SK-N-SH (cell line): ENCODE measurements around the gene WIZ. TPM values are rescaled to one million over a fixed set of nuclear protein-coding genes. Genes with fewer than 3 reads are reported as not detected.

Experiments used
- CTCF ChIA-PET: fragments of 300-600, 350-600 bp; formaldehyde crosslinking; extraction: SDS; loops from one replicate; lab custom pipeline; 2021; lab: Yijun Ruan, JAX
- POLR2A ChIA-PET: fragments of 350-600 bp; sonication (Branson Sonifier 250); formaldehyde crosslinking; extraction: SDS; loops from one replicate; lab custom pipeline; 2020; ENCODE audit warnings: antibody characterized with exemption, inconsistent platforms; lab: Yijun Ruan, JAX
- DNase-seq: peaks from one replicate; pipeline ENCODE4 v3.0.0; 2012
- H2AFZ ChIP-seq: fragments of 200-600 bp; sonication (generic); 2 replicates; pipeline ENCODE4 v1.8.1; 2016; ENCODE audit warnings: antibody characterized with exemption, mild to moderate bottlenecking, low read depth
- H3F3A ChIP-seq: fragments of 200-600 bp; sonication (generic); replicated peaks from 2 replicates; pipeline ENCODE3; 2016; ENCODE audit warnings: antibody characterized with exemption, mild to moderate bottlenecking; ENCODE audit not compliant: insufficient read depth
- H3K27ac ChIP-seq, 2 experiments: fragments of 200-500 bp in 1 of 2; fragments of 200-600 bp in 1 of 2; sonication (Bioruptor generic) in 1 of 2; sonication (generic), shearing (Covaris generic) in 1 of 2; 2 replicates each; pipeline versions ENCODE4 v1.5.1 to v1.6.1; 2014 to 2016; ENCODE audit warnings: low read depth in 2 of 2, inconsistent platforms in 1 of 2, low read length in 1 of 2, mild to moderate bottlenecking in 1 of 2, mixed read lengths in 1 of 2
- H3K27me3 ChIP-seq: fragments of 200-600 bp; sonication (generic), shearing (Covaris generic); 2 replicates; pipeline ENCODE4 v1.6.1; 2016; ENCODE audit warnings: mixed run types; ENCODE audit not compliant: insufficient read depth
- H3K36me3 ChIP-seq, 2 experiments: fragments of 200-500 bp in 1 of 2; fragments of 200-600 bp in 1 of 2; sonication (Bioruptor generic) in 1 of 2; sonication (generic) in 1 of 2; replicated peaks in 1 of 2; 2 replicates each; pipeline versions ENCODE3 to v1.5.1; 2014 to 2016; ENCODE audit warnings: low read length in 1 of 2, mild to moderate bottlenecking in 1 of 2; ENCODE audit not compliant: insufficient read depth in 2 of 2, control insufficient read depth in 1 of 2
- H3K4me1 ChIP-seq, 2 experiments: fragments of 200-500 bp in 1 of 2; fragments of 200-600 bp in 1 of 2; sonication (Bioruptor generic) in 1 of 2; sonication (generic), shearing (Covaris generic) in 1 of 2; 2 replicates each; pipeline versions ENCODE4 v1.5.1 to v1.6.1; 2014 to 2016; ENCODE audit warnings: low read depth in 1 of 2, low read length in 1 of 2, mixed run types in 1 of 2; ENCODE audit not compliant: insufficient read depth in 2 of 2, control insufficient read depth in 1 of 2
- H3K4me2 ChIP-seq: fragments of 200-600 bp; sonication (generic), shearing (Covaris generic); 2 replicates; pipeline ENCODE4 v1.6.1; 2017; ENCODE audit warnings: mixed run types
- H3K4me3 ChIP-seq, 2 experiments: fragments of 200-500 bp in 1 of 2; fragments of 200-600 bp in 1 of 2; sonication (Bioruptor generic) in 1 of 2; sonication (generic), shearing (Covaris generic) in 1 of 2; 2 replicates each; pipeline versions ENCODE4 v1.5.1 to v1.8.1; 2014 to 2016; ENCODE audit warnings: low read depth in 2 of 2, inconsistent platforms in 1 of 2, low read length in 1 of 2, mild to moderate bottlenecking in 1 of 2, mixed read lengths in 1 of 2, moderate library complexity in 1 of 2
- H3K79me2 ChIP-seq: fragments of 200-600 bp; sonication (generic); 2 replicates; pipeline ENCODE4 v1.8.1; 2017; ENCODE audit warnings: mild to moderate bottlenecking; ENCODE audit not compliant: insufficient read depth
- H3K9ac ChIP-seq: fragments of 200-600 bp; sonication (generic); 2 replicates; pipeline ENCODE4 v1.6.1; 2017; ENCODE audit warnings: mixed run types
- H3K9me2 ChIP-seq: fragments of 200-600 bp; sonication (generic); 2 replicates; pipeline ENCODE4 v1.6.1; 2017; ENCODE audit warnings: mixed run types
- H3K9me3 ChIP-seq: fragments of 200-600 bp; sonication (generic); 2 replicates; pipeline ENCODE4 v1.6.1; 2017; ENCODE audit warnings: mixed run types, mild to moderate bottlenecking, moderate library complexity
- H4K20me1 ChIP-seq: fragments of 200-600 bp; sonication (generic); 2 replicates; pipeline ENCODE4 v1.6.1; 2017; ENCODE audit warnings: mild to moderate bottlenecking, mixed run types; ENCODE audit not compliant: insufficient read depth
- EP300 ChIP-seq, 2 experiments: IDR thresholded peaks; 2 replicates each; pipeline versions ENCODE4 v1.4.0 to v1.6.1; 2012; ENCODE audit warnings: borderline replicate concordance in 1 of 2, low read depth in 1 of 2, low read length in 1 of 2
- EZH2phosphoT487 ChIP-seq: fragments of 200-600 bp; sonication (generic); IDR thresholded peaks from 2 replicates; pipeline ENCODE4 v1.6.1; 2017; ENCODE audit warnings: low read depth, mixed run types, mild to moderate bottlenecking, antibody characterized with exemption, moderate library complexity, borderline replicate concordance
- GABPA ChIP-seq: IDR thresholded peaks from 2 replicates; pipeline ENCODE4 v1.4.0; 2012; ENCODE audit warnings: low read depth, mild to moderate bottlenecking
- GATA2 ChIP-seq: sonication (generic); formaldehyde crosslinking; IDR thresholded peaks from 2 replicates; pipeline ENCODE4 v1.5.0; 2020; ENCODE audit warnings: mild to moderate bottlenecking, missing genetic modification reagents
- MEF2A ChIP-seq: IDR thresholded peaks from 2 replicates; pipeline ENCODE4 v1.4.0; 2012; ENCODE audit warnings: low read depth, borderline replicate concordance
- NRF1 ChIP-seq: IDR thresholded peaks from 2 replicates; pipeline ENCODE4 v1.6.1; 2012; ENCODE audit warnings: low read depth, mild to moderate bottlenecking, low read length
- PBX3 ChIP-seq: IDR thresholded peaks from 2 replicates; pipeline ENCODE4; 2012
- RCOR1 ChIP-seq: fragments of 150-350 bp; IDR thresholded peaks from 2 replicates; pipeline ENCODE4 v1.6.1; 2017; ENCODE audit warnings: antibody characterized with exemption, low read length
- REST ChIP-seq: IDR thresholded peaks from 2 replicates; pipeline ENCODE4 v1.6.1; 2012; ENCODE audit warnings: mild to moderate bottlenecking, low read depth, low read length, moderate library complexity
- SIN3A ChIP-seq: IDR thresholded peaks from 2 replicates; pipeline ENCODE4 v1.6.1; 2012; ENCODE audit warnings: low read depth, mild to moderate bottlenecking, low read length, moderate library complexity, borderline replicate concordance
- TEAD4 ChIP-seq: IDR thresholded peaks from 2 replicates; pipeline ENCODE4 v1.4.0; 2012; ENCODE audit warnings: mild to moderate bottlenecking, borderline replicate concordance; ENCODE audit not compliant: insufficient read depth
- USF1 ChIP-seq: IDR thresholded peaks from 2 replicates; pipeline ENCODE4 v1.4.0; 2012; ENCODE audit warnings: low read depth, borderline replicate concordance
- YY1 ChIP-seq: IDR thresholded peaks from 2 replicates; pipeline ENCODE4 v1.4.0; 2012; ENCODE audit warnings: low read depth, mild to moderate bottlenecking
- ZBTB33 ChIP-seq: IDR thresholded peaks from 2 replicates; pipeline ENCODE4 v1.4.0; 2012; ENCODE audit warnings: low read depth, borderline replicate concordance
- WGBS: methylation state at CpG from one replicate; pipeline ENCODE4 v1.1.6; 2017; ENCODE audit warnings: low lambda C conversion rate; 5-methylcytosine and 5-hydroxymethylcytosine counted together
- polyA plus RNA-seq, 3 experiments: library from polyadenylated mRNA; depleted of rRNA; stranded (reverse); fragments of >200 nt; gene quantifications; 2 replicates each; pipeline ENCODE4 v1.2.3, GENCODE V29; 2012

Gene WIZ
- polyA plus RNA-seq, 1 of the 3 experiments (the other 2 are of a cell fraction) = 15.5 TPM

GRCh38 chr19:15373644-15374043 is 76.1 kb downstream of the WIZ start:
- no peaks in the 10 kb centered on the region for H3K9me2 ChIP-seq
- POLR2A ChIA-PET = no interaction called here
- WGBS = 93% methylated on average over 18 of the region's 22 CpGs

More at GRCh38 chr19:15373644-15374043, 76.1 kb downstream of the WIZ start:
- Histone ChIP-seq H3K36me3 (peaks cover 25 to 49% of the 10 kb centered on the region in 2 experiments), H3K4me3 (no peak overlapping the region), H3K27ac (no peak overlapping the region), H2AFZ (no peak overlapping the region), H3K9ac (no peak overlapping the region), H3K79me2 (peaks cover 68% of the 10 kb centered on the region), H3K27me3 (no peaks in the 10 kb centered on the region), H3K4me2 (no peak overlapping the region), H3K9me3 (no peaks in the 10 kb centered on the region), H4K20me1 (peaks cover 59% of the 10 kb centered on the region), H3K4me1 (peaks cover 9 to 23% of the 10 kb centered on the region in 2 experiments; a peak in 1 of 4 replicates), H3F3A (peaks cover 3% of the 10 kb centered on the region)
- peak; percentile 25 for DNase-seq
- no peak for TF ChIP-seq YY1
- no peak for TF ChIP-seq NRF1
- TF ChIP-seq GABPA = no peak
- TF ChIP-seq ZBTB33 = no peak
- no peak for TF ChIP-seq MEF2A
- no peak for TF ChIP-seq USF1
- TF ChIP-seq TEAD4 = no peak
- no peak for TF ChIP-seq EP300 (IDR thresholded peaks at IDR 0.05; ENCODE audit: borderline replicate concordance in 1 of 2, low read depth in 1 of 2, low read length in 1 of 2)
- TF ChIP-seq SIN3A = no peak
- no peak for TF ChIP-seq PBX3
- no peak for TF ChIP-seq EZH2phosphoT487
- TF ChIP-seq GATA2 (CRISPR knock-in tag) = no peak
- TF ChIP-seq RCOR1 = no peak
- no peak for TF ChIP-seq REST
- CTCF ChIA-PET = interaction anchor here (0.6 kb wide), 1 partner anchor 667 kb away, joined by 3 read pairs; no protein-coding TSS in a partner anchor
